Measurements from ENCODE around the gene FBXL7.

GRCh38 chr5:15604986-15605385 is 105.0 kb downstream of the FBXL7 start:
- TF ChIP-seq ARNTL (CRISPR knock-in tag; IDR thresholded peaks at IDR 0.05; ENCODE audit: borderline replicate concordance, low read depth) (no peak), ZNF8 (CRISPR knock-in tag; IDR thresholded peaks at IDR 0.05) (no peak), RARB (CRISPR knock-in tag; IDR thresholded peaks at IDR 0.05) (no peak), ZFP3 (CRISPR knock-in tag; IDR thresholded peaks at IDR 0.05) (no peak), SNAI2 (CRISPR knock-in tag; IDR thresholded peaks at IDR 0.05) (no peak), ESRRG (CRISPR knock-in tag; IDR thresholded peaks at IDR 0.05) (no peak), TCF4 (CRISPR knock-in tag; IDR thresholded peaks at IDR 0.05; ENCODE audit: borderline replicate concordance) (no peak)
- TF ChIP-seq, protein P1, sequence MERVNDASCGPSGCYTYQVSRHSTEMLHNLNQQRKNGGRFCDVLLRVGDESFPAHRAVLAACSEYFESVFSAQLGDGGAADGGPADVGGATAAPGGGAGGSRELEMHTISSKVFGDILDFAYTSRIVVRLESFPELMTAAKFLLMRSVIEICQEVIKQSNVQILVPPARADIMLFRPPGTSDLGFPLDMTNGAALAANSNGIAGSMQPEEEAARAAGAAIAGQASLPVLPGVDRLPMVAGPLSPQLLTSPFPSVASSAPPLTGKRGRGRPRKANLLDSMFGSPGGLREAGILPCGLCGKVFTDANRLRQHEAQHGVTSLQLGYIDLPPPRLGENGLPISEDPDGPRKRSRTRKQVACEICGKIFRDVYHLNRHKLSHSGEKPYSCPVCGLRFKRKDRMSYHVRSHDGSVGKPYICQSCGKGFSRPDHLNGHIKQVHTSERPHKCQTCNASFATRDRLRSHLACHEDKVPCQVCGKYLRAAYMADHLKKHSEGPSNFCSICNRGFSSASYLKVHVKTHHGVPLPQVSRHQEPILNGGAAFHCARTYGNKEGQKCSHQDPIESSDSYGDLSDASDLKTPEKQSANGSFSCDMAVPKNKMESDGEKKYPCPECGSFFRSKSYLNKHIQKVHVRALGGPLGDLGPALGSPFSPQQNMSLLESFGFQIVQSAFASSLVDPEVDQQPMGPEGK (CRISPR knock-in tag; IDR thresholded peaks at IDR 0.05; ENCODE audit: borderline replicate concordance) = no peak
